Measurements from ENCODE around the gene UGT2A1.

Gene UGT2A1

GRCh38 chr4:69584135-69584534 lies 68.9 kb downstream of the UGT2A1 start:
- no peak for DNase-seq

- no peak for DNase-seq
Observed at GRCh38 chr4:69583543-69583942, 69.5 kb downstream of the UGT2A1 start.

- DNase-seq = no peak
Observed at GRCh38 chr4:69577245-69577644, 75.8 kb downstream of the UGT2A1 start.

GRCh38 chr4:69576251-69576877 lies 76.7 kb downstream of the UGT2A1 start:
- no peak for DNase-seq

- DNase-seq = no peak
Observed at GRCh38 chr4:69568787-69569186, 84.3 kb downstream of the UGT2A1 start.

- no peak for DNase-seq
Observed at GRCh38 chr4:69563424-69563823, 89.6 kb downstream of the UGT2A1 start.

- DNase-seq = no peak
Observed at GRCh38 chr4:69549651-69550050, 103.4 kb downstream of the UGT2A1 start.

GRCh38 chr4:69546134-69546765 lies 106.8 kb downstream of the UGT2A1 start:
- no peak for DNase-seq
